Activated CD8-positive, alpha-beta memory T cell treated with anti-CD3 and anti-CD28 coated beads for 36 hours (primary cell): Measurements from ENCODE around the gene IGSF8. TPM values are rescaled to one million over a fixed set of nuclear protein-coding genes. Genes with fewer than 3 reads are reported as not detected.

Experiments
- CTCF ChIA-PET: fragments of 350-600 bp; sonication (Branson Sonifier 250); formaldehyde crosslinking; loops from one replicate; lab custom pipeline; 2021; ENCODE audit warnings: antibody characterized with exemption; lab: Charles Lee
- POLR2A ChIA-PET: fragments of 350-600 bp; sonication (Branson Sonifier 250); formaldehyde crosslinking; loops from one replicate; lab custom pipeline; 2021; ENCODE audit warnings: antibody characterized with exemption; lab: Charles Lee
- total RNA-seq, 2 experiments: library from RNA; stranded (reverse); gene quantifications; one replicate each; pipeline ENCODE4 v1.2.3, GENCODE V29; 2021

The IGSF8 gene
- total RNA-seq, 2 experiments from 2014 or later, result 43.8 to 45.7 TPM

GRCh38 chr1:160080381-160081100 lies 17.9 kb downstream of the IGSF8 start:
- POLR2A ChIA-PET, result no interaction called here
- CTCF ChIA-PET, result interaction anchor here (0.6 to 7.0 kb wide), 3 partner anchors 35 to 308 kb away, joined by 3 to 56 read pairs (median 3); partner anchors contain the start of gene PIGM

GRCh38 chr1:160079448-160079847 lies 19.0 kb downstream of the IGSF8 start:
- ChIA-PET POLR2A (no interaction called here), CTCF (interaction anchor here (0.8 to 7.0 kb wide), 8 partner anchors 9 to 188 kb away, joined by 3 to 56 read pairs (median 4); partner anchors contain the start of gene IGSF8)

GRCh38 chr1:160078512-160079195 lies 19.8 kb downstream of the IGSF8 start:
- CTCF ChIA-PET, result interaction anchor here (0.6 to 7.0 kb wide), 18 partner anchors 8 to 301 kb away, joined by 3 to 56 read pairs (median 3); partner anchors contain the start of genes IGSF8 and KCNJ10

GRCh38 chr1:160077486-160077885 lies 20.9 kb downstream of the IGSF8 start:
- ChIA-PET POLR2A (interaction anchor here (0.6 kb wide), 1 partner anchor 14 kb away, joined by 4 read pairs; no protein-coding TSS in a partner anchor), CTCF (interaction anchor here (1.1 to 7.0 kb wide), 6 partner anchors 8 to 32 kb away, joined by 3 to 56 read pairs (median 13); partner anchors contain the start of genes IGSF8 and KCNJ10)

More at GRCh38 chr1:160078512-160079195, 19.8 kb downstream of the IGSF8 start:
- POLR2A ChIA-PET, result no interaction called here

- ChIA-PET CTCF (interaction anchor here (1.1 to 7.0 kb wide), 2 partner anchors 9 to 30 kb away, joined by 3 to 56 read pairs; no protein-coding TSS in a partner anchor), POLR2A (no interaction called here)
These were observed 22.1 kb downstream of the IGSF8 start for GRCh38 chr1:160076295-160076694.

- ChIA-PET POLR2A (no interaction called here), CTCF (interaction anchor here (0.6 to 7.0 kb wide), 3 partner anchors 22 to 143 kb away, joined by 3 to 56 read pairs (median 3); partner anchors contain the start of gene IGSF8)
These were observed 22.6 kb downstream of the IGSF8 start for GRCh38 chr1:160075836-160076235.

GRCh38 chr1:160074865-160075264 lies 23.6 kb downstream of the IGSF8 start:
- CTCF ChIA-PET, result interaction anchor here (1.0 to 2.8 kb wide), 2 partner anchors 11 to 23 kb away, joined by 3 to 11 read pairs; partner anchors contain the start of gene IGSF8
- POLR2A ChIA-PET, result no interaction called here

GRCh38 chr1:160071289-160071688 lies 27.1 kb downstream of the IGSF8 start:
- ChIA-PET CTCF (interaction anchor here (1.0 to 2.1 kb wide), 3 partner anchors 12 to 25 kb away, joined by 3 to 5 read pairs (median 4); no protein-coding TSS in a partner anchor), POLR2A (no interaction called here)

- CTCF ChIA-PET, result interaction anchor here (1.0 to 2.4 kb wide), 3 partner anchors 8 to 25 kb away, joined by 4 to 11 read pairs (median 5); no protein-coding TSS in a partner anchor
- POLR2A ChIA-PET, result interaction anchor here (0.6 kb wide), 1 partner anchor 38 kb away, joined by 3 read pairs; no protein-coding TSS in a partner anchor
These were observed 27.9 kb downstream of the IGSF8 start for GRCh38 chr1:160070243-160071163.

- ChIA-PET POLR2A (no interaction called here), CTCF (interaction anchor here (2.4 to 2.6 kb wide), 2 partner anchors 9 to 15 kb away, joined by 11 to 16 read pairs; no protein-coding TSS in a partner anchor)
These were observed 28.8 kb downstream of the IGSF8 start, which contains the start of gene KCNJ10 for GRCh38 chr1:160069460-160070231. Gene KCNJ10 (minus strand): TSS chr1:160070160. CDS start chr1:160042532, 27,628 bp downstream.

- ChIA-PET CTCF (interaction anchor here (1.1 to 2.6 kb wide), 4 partner anchors 9 to 22 kb away, joined by 4 to 16 read pairs (median 10); no protein-coding TSS in a partner anchor), POLR2A (no interaction called here)
These were observed 30.2 kb downstream of the IGSF8 start for GRCh38 chr1:160068225-160068624.

GRCh38 chr1:160066829-160067745 lies 31.3 kb downstream of the IGSF8 start:
- ChIA-PET CTCF (interaction anchor here (1.1 to 2.6 kb wide), 4 partner anchors 12 to 21 kb away, joined by 3 to 16 read pairs (median 6); no protein-coding TSS in a partner anchor), POLR2A (no interaction called here)

- ChIA-PET POLR2A (no interaction called here), CTCF (interaction anchor here (0.8 kb wide), 1 partner anchor 19 kb away, joined by 3 read pairs; no protein-coding TSS in a partner anchor)
These were observed 33.7 kb downstream of the IGSF8 start for GRCh38 chr1:160064746-160065145.

GRCh38 chr1:160064164-160064563 lies 34.3 kb downstream of the IGSF8 start:
- ChIA-PET CTCF (interaction anchor here (0.8 to 3.3 kb wide), 3 partner anchors 14 to 21 kb away, joined by 3 to 15 read pairs (median 4); no protein-coding TSS in a partner anchor), POLR2A (no interaction called here)

- POLR2A ChIA-PET, result interaction anchor here (0.5 kb wide), 1 partner anchor 14 kb away, joined by 4 read pairs; no protein-coding TSS in a partner anchor
- CTCF ChIA-PET, result interaction anchor here (1.8 to 3.3 kb wide), 2 partner anchors 15 to 22 kb away, joined by 4 to 15 read pairs; no protein-coding TSS in a partner anchor
These were observed 35.2 kb downstream of the IGSF8 start for GRCh38 chr1:160063176-160063575.

- CTCF ChIA-PET, result interaction anchor here (1.8 to 3.3 kb wide), 2 partner anchors 16 to 23 kb away, joined by 4 to 15 read pairs; no protein-coding TSS in a partner anchor
- POLR2A ChIA-PET, result no interaction called here
These were observed 36.2 kb downstream of the IGSF8 start for GRCh38 chr1:160062230-160062532.
